ENCODE data around the gene PTPRN2.

DNA sequence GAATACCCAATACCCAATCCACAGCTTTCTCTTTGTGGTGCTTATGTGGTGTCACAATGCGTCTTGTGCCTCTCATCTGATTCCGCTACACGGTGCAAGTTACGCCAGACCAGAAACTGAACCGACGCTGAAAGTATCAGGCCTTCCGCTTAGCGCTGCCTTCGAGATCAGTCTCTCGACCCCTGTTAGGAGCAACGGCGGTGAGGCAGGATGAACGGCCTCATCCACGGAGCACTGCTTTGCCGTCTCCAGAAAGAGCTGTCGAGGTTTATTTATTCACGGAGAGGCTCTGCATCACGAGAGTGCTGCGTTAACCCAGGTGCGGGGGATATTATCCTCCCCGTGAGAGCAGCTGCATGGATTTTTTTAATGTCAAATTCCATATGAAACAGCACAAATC is 786.5 kb downstream of the PTPRN2 start:
- TF ChIP-seq, protein P1, sequence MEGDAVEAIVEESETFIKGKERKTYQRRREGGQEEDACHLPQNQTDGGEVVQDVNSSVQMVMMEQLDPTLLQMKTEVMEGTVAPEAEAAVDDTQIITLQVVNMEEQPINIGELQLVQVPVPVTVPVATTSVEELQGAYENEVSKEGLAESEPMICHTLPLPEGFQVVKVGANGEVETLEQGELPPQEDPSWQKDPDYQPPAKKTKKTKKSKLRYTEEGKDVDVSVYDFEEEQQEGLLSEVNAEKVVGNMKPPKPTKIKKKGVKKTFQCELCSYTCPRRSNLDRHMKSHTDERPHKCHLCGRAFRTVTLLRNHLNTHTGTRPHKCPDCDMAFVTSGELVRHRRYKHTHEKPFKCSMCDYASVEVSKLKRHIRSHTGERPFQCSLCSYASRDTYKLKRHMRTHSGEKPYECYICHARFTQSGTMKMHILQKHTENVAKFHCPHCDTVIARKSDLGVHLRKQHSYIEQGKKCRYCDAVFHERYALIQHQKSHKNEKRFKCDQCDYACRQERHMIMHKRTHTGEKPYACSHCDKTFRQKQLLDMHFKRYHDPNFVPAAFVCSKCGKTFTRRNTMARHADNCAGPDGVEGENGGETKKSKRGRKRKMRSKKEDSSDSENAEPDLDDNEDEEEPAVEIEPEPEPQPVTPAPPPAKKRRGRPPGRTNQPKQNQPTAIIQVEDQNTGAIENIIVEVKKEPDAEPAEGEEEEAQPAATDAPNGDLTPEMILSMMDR (conservative IDR thresholded peaks at IDR 0.05; ENCODE audit: low read length): no peak
- TF ChIP-seq EZH2phosphoT487 (IDR thresholded peaks at IDR 0.05; ENCODE audit: borderline replicate concordance, low read depth, low read length): no peak

All from OCI-LY7 (cell line).